Ureter (tissue), 1 donor: ENCODE results near the gene TXNDC11. TPM values are rescaled to one million over a fixed set of nuclear protein-coding genes. Genes with fewer than 3 reads are reported as not detected.

Experiments
- DNase-seq: peaks from one replicate; pipeline ENCODE4 v3.0.0-alpha.2; 2020; ENCODE audit warnings: low spot score
- total RNA-seq: library from RNA; stranded (reverse); gene quantifications from one replicate; pipeline ENCODE4 v1.2.4, GENCODE V29; 2023
- donor health status: DM: yes; HTN: yes; CAD: no.

Gene TXNDC11
- total RNA-seq, 1 donor from 2014 or later = 49.9 TPM

GRCh38 chr16:11674001-11674817 lies 68.4 kb downstream of the TXNDC11 start:
- no peak for DNase-seq

- no peak for DNase-seq
These were observed 69.3 kb downstream of the TXNDC11 start for GRCh38 chr16:11673091-11674000.

DNA sequence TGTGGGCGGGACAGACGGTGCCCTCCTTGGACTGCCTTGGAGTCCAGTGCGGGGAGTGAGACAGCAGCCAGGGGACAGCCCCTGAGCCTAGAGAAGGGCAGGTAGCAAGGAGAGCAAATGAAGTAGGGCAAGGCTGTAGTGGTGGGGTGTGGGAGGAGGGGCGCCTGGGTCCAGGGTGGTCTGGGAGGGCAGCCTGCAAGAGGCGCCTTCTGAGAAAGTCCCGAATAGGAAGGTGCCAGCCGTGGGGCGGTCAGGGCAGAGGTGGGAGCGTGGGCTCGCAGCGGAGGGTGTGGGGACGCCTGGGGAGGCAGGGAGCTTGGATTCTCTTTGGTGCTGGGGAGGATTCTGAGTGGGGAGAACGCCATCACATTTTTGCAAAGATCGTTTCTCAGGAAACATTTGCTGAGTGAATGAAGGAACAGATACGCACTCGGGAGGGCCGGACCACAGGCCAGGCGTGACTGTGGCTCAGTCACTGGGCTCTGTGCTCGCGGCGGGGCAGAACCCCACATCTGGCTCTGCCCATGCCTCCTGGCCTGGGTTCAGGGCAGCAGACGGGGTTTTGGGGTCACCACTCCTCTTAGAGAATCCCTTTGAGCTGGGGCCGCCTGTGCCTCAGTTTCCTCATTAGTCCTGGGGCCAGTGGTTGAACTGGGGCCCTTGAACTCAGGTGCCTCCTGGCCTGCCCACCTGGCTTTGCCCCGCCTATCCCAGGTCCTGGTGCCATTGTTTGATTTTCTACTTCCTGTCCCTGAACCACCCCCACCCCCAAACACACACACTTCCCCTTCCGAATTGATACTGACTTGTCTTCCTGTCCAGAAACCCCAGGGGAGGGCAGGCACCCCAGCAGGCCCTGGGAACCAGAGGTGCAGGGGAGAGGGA lies 70.2 kb downstream of the TXNDC11 start:
- no peak for DNase-seq

GRCh38 chr16:11671676-11672075 lies 71.0 kb downstream of the TXNDC11 start:
- no peak for DNase-seq

- DNase-seq = no peak
These were observed 71.4 kb downstream of the TXNDC11 start for GRCh38 chr16:11671271-11671670.

DNA sequence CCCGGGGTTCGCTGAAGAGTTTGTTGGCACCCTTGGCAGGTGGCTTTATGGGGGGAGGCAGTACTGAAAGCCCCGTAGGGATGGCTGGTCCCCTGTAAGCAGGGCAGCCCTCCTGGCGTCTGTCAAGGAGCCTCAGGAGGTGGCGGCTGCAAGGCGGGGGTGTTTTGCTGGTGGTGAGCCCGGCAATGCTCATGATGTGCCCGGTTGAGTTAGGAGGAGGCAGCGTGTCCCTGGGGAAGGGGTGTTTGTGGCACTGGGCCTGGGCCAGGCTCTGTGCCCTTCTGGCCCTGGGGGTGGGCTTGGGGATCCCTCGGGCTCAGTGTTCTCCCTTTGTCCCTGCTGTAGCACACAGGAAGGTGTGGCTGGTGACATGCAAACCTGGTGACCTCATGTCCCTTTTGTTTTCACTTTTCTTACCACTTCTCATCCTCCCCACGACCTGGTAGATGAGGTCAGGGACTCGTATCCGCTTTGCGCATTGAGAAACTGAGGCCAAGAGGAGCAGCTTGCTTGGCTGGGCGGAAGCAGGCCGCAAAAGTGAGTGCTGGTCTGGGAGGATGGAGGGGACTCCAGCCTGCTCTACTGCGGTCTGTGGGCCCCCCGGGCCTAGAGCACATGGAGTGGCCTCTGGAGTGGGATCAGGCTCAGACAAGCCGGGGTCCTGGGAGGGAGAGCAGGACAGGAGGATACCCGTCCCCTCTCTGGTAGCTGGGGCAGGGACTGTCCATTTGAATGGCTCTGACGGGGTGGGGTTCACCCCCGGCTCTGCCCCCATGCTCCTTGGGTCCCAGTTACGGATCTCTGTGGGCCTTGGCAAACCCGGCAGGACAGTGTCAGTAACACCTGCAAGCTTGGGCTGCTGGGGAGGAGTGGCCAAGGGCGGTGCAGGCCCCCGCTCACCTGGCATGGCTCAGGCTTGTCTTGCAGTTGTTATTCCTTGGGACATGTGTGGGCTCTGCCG lies 72.2 kb downstream of the TXNDC11 start:
- peak; percentile 54 for DNase-seq

DNA sequence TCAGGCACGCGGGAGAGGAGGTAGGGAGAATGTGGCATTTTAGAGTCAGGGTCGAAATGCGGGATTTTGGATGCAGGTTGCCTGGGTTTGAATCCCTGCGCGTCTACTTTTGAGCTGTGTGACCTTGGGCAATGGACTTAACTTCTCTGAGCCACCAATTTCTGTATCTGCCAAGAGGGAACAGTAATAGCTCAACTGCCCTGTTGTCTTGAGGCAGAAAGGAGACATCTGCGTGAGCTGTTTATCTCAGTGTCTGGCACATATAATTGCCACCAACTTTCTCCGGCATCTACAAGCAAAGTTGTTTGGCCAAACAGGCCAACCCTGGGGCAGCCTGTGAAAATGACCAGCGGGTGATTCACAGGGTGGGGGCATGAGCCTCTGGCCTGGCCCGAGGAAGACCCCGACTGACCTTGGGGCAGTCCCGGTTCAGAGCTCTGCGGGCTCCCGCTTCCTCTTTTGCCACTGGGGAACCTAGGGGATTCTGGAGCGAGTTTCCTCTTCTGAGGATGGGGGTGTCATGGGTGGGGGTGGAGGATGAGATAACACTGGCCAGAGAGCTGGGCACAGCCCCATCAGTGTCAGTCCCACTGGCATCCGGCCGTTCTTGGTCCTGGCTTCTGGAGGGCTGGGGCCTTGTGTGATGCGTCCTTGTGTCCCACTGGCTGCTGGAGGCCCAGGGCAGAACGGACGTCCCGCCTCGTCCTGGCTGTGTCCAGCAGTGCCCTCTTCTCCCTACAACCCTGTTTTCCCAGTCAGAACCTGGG lies 73.1 kb downstream of the TXNDC11 start:
- DNase-seq = peak; percentile 57

- DNase-seq = peak; percentile 45
These were observed 73.9 kb downstream of the TXNDC11 start for GRCh38 chr16:11668623-11669379.

- DNase-seq = peak; percentile 89
These were observed 74.6 kb downstream of the TXNDC11 start, which contains the start of gene SNN for GRCh38 chr16:11667824-11668622. Gene SNN, plus strand, starts transcription at chr16:11668455. Its CDS starts 7,605 bp downstream, at chr16:11676060.

GRCh38 chr16:11667221-11667823 lies 75.3 kb downstream of the TXNDC11 start:
- DNase-seq = no peak

DNA sequence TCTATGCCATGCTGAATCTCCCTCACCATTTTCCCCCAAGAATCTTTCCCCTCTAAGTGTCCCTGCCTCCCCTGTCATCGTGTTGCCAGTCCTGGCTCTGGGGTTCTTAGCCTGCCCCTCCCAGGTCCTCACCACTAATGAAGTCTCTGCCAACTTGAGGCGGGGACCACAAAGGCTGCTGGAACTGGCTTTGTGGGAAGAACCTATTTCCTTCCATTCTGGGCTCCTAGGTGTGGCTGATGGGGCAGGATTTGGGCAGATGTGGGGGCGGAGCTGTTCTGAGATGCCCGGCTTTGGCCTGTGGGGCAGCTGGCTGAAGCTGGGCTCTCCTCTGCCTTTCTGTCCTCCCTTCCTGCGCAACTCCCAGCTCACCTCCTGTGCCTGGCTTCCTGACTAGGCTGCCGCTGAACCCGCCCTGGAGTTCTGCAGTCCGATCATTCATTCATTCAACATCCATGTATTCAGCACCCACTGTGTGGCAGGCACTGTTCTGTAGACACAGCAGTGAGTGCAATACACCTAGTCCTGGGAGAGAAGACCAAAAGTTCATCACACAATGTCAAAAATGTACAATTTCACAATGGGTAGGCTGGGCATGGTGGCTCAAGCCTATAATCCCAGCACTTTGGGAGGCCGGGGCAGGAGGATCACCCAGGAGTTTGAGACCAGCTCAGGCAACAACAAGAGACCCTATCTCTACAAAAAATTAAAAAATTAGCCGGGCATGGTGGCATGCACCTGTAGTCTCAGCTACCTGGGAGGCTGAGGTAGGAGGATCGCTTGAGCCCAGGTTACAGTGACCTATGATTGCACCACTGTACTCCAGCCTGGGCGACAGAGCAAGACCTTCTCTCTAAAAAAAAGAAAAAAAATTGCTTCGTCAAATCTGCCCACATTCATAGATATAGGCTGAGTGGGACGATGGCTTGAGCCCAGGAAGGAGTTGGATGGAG lies 76.3 kb downstream of the TXNDC11 start:
- no peak for DNase-seq

DNA sequence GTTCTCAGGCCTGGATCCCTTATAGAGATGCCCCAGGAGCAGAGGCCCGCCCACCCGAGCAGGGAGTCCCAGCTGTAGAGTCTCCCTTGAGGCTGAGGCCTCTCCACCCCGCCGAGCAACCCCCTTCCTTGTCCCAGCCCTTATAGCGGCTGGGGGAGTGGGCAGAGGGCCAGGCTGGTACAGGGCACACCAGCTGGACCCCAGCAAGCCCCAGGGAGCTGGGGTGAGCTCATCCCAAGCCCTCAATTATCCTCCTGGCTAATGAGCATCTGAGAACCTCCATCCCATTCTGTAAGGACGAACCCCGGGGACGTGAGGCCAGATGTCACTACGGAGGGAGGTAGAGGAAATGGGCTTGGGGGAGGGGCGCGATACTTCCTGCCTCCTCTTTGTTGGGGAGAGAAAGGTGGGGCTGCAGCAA lies 77.6 kb downstream of the TXNDC11 start:
- no peak for DNase-seq

- DNase-seq = no peak
These were observed 80.1 kb downstream of the TXNDC11 start for GRCh38 chr16:11662582-11662981.

DNA sequence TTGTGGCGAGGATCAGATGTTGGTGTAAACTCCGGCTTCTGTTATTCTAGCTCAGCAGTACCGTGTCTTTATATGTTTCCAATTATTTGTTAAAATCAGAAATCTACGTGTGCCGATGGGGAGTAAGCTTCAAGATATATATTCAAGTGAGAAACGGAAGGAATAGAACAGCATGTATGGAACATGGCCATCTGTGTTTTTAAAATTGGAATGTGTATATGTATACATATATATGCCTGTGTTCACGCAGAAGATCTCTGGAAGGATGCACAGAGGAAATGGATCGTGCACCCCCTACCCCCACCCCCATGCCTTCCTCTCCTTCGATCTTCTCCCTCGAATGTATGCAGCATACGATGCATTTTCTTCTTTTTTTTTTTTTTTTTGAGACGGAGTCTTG lies 82.1 kb downstream of the TXNDC11 start:
- no peak for DNase-seq

- DNase-seq = no peak
These were observed 83.6 kb downstream of the TXNDC11 start for GRCh38 chr16:11658896-11659708.

DNA sequence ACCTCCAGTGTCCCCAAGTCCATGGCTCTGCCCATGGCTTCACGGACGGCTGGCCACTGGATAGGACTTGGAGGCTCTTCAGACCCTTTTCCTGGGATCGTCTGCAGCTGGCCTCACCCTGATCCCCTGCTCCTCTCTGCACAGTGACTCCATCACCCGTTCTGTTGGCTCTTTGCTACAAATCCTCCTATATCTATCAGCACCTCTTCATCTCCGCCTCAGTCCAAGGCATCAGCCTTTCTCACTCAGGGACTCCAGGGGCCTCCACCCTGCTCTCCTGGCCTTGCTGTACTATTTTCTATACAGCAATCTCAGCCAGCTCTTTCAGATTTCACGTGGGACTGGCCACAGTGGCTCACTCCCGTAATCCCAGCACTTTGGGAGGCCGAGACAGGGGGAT lies 85.1 kb downstream of the TXNDC11 start:
- DNase-seq = no peak
